Tibial nerve (tissue), 4 donors: ENCODE results near the gene MTHFD1L.

Experiments used
- CTCF ChIP-seq, 5 experiments: fragments of 200-600 bp in 3 of 5; fragments of 450-650 bp in 2 of 5; sonication (generic) in 3 of 5; IDR thresholded peaks; one replicate each; pipeline ENCODE4 v1.5.1; 2016 to 2019; ENCODE audit warnings: antibody characterized with exemption in 5 of 5, mild to moderate bottlenecking in 3 of 5, moderate library complexity in 2 of 5
- EP300 ChIP-seq, 2 donors: sonication (generic); formaldehyde crosslinking; IDR thresholded peaks; one replicate each; pipeline ENCODE4 v1.6.1; 2017; ENCODE audit warnings: antibody characterized with exemption in 2 of 2, mild to moderate bottlenecking in 1 of 2
- POLR2A ChIP-seq, 2 donors: fragments of 450-650 bp; IDR thresholded peaks; one replicate each; pipeline ENCODE4 v1.6.1; 2017; ENCODE audit warnings: antibody characterized with exemption in 2 of 2, mild to moderate bottlenecking in 2 of 2, moderate library complexity in 2 of 2

- TF ChIP-seq CTCF (IDR thresholded peaks at IDR 0.05) (no peak), POLR2A (IDR thresholded peaks at IDR 0.05) (no peak), EP300 (IDR thresholded peaks at IDR 0.05) (no peak)
Measured at GRCh38 chr6:150887978-150888563, 22.6 kb downstream of the MTHFD1L start.
